ENCODE results near the gene PEX13.
A peak's percentile ranks its signal among the peaks of the same experiment; 100 is the strongest.
"Not testable (repeated sequence)": the region's sequence is repeated elsewhere in the genome, so short reads cannot be mapped to it uniquely, and the experiment has no call there.

The PEX13 gene

GRCh38 chr2:61009355-61009754, 8.2 kb upstream of the PEX13 start:
- no peak overlapping the region for H3K4me3 ChIP-seq (ENCODE audit: low read depth, low read length)
- in situ Hi-C loops (cut with HindIII; ENCODE audit: low sequenced_read_pairs), result no loop called here
- TF ChIP-seq CTCF (IDR thresholded peaks at IDR 0.05; ENCODE audit: low read depth, low read length), result no peak
- DNase-seq (ENCODE audit: low read depth, low spot score), result no peak

GRCh38 chr2:61011678-61012077, 5.8 kb upstream of the PEX13 start:
- no peak overlapping the region for H3K4me3 ChIP-seq (ENCODE audit: low read depth, low read length)
- DNase-seq (ENCODE audit: low read depth, low spot score), result peak; percentile 23
- in situ Hi-C loops (cut with HindIII; ENCODE audit: low sequenced_read_pairs), result no loop called here
- no peak for TF ChIP-seq CTCF (IDR thresholded peaks at IDR 0.05; ENCODE audit: low read depth, low read length)

- H3K4me3 ChIP-seq (ENCODE audit: low read depth, low read length); in situ Hi-C loops (cut with HindIII; ENCODE audit: low sequenced_read_pairs): not testable (repeated sequence)
- peak; percentile 65 for DNase-seq (ENCODE audit: low read depth, low spot score)
These were observed 5.2 kb upstream of the PEX13 start for GRCh38 chr2:61012303-61012702.

- TF ChIP-seq CTCF (IDR thresholded peaks at IDR 0.05; ENCODE audit: low read depth, low read length), result no peak
- in situ Hi-C loops (cut with HindIII; ENCODE audit: low sequenced_read_pairs), result no loop called here
- H3K4me3 ChIP-seq (ENCODE audit: low read depth, low read length), result no peak overlapping the region
- no peak for DNase-seq (ENCODE audit: low read depth, low spot score)
These were observed 4.1 kb upstream of the PEX13 start for GRCh38 chr2:61013382-61013781.

- H3K4me3 ChIP-seq (ENCODE audit: low read depth, low read length), result no peak overlapping the region
- in situ Hi-C loops (cut with HindIII; ENCODE audit: low sequenced_read_pairs), result no loop called here
- no peak for DNase-seq (ENCODE audit: low read depth, low spot score)
- TF ChIP-seq CTCF (IDR thresholded peaks at IDR 0.05; ENCODE audit: low read depth, low read length), result no peak
These were observed 2.8 kb upstream of the PEX13 start for GRCh38 chr2:61014763-61015162.

GRCh38 chr2:61015976-61016375, 1.5 kb upstream of the PEX13 start:
- DNase-seq (ENCODE audit: low read depth, low spot score), result no peak
- TF ChIP-seq CTCF (IDR thresholded peaks at IDR 0.05; ENCODE audit: low read depth, low read length), result no peak
- in situ Hi-C loops (cut with HindIII; ENCODE audit: low sequenced_read_pairs), result no loop called here
- H3K4me3 ChIP-seq (ENCODE audit: low read depth, low read length), result no peak overlapping the region

GRCh38 chr2:61016392-61017002, 1.0 kb upstream of the PEX13 start:
- DNase-seq (ENCODE audit: low read depth, low spot score), result no peak
- in situ Hi-C loops (cut with HindIII; ENCODE audit: low sequenced_read_pairs), result no loop called here
- peak overlapping the region; percentile 92 for H3K4me3 ChIP-seq (ENCODE audit: low read depth, low read length)
- TF ChIP-seq CTCF (IDR thresholded peaks at IDR 0.05; ENCODE audit: low read depth, low read length), result no peak

Data from astrocyte of the spinal cord (primary cell).